CD4-positive, alpha-beta T cell treated with Interleukin-4 for 1 hour (primary cell): ENCODE results near the gene JAG2.

Experiments used
- DNase-seq, 2 donors: peaks; one replicate each; pipeline ENCODE4 v3.0.0-alpha.2; 2020 to 2022

JAG2 gene

GRCh38 chr14:105181549-105182295 lies 13.1 kb upstream of the JAG2 start:
- no peak for DNase-seq

DNA sequence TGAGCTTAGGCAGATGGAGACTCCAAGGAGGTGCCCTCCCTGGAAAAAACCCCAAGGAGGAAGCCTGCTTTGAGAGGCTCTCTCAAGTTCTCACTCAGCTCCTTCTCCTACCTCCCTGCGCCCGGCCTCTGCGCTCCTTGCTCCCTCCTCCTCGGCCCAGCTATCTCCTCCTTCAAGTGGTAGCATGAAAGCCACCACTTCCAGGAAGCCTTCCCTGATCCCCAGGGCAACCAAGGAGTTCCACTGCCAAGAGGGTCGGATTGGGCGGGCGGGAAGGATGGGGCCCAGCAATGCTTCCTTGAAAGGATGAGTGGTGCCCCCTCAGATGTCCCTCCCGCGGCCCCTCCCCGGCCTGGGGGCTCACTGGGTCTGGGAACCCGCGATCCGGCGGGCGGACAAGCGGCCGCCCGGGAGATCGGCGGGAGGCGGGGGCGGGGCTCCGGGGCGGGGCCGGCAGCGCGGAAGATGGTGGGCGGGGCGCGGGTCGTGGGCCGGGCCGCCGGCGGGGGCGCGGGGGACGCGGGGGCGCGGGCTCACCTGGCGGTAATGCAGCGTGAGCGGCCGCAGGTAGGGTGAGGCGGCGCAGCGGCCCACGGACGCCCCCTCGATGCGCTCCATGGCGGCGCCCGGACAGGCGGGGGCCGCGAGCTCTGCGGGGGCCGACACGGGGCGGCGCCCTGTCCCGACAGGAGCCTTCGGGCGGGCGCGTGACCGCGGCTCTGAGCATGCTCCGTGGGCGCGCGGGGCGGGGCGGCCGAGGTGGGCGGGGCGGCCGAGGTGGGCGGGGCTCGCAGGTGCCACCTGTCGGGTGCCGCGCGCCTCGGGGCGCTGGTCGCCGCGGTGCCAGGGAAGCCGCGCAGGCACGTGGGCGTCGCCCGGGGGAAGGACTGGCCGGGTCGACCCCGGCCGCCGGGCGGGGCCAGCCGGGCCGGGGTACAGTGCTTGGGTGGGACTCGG lies 12.3 kb upstream of the JAG2 start, which contains the start of gene NUDT14:
Gene NUDT14, minus strand, starts transcription at position 721 of the 957 bp plus-strand sequence. Its CDS starts 103 bp downstream, at position 618.
- peak; percentile 91 to 94 for DNase-seq

- no peak for DNase-seq
These were observed 10.6 kb upstream of the JAG2 start for GRCh38 chr14:105179191-105179590.

- DNase-seq = no peak
These were observed 10.2 kb upstream of the JAG2 start for GRCh38 chr14:105178868-105179140.

DNA sequence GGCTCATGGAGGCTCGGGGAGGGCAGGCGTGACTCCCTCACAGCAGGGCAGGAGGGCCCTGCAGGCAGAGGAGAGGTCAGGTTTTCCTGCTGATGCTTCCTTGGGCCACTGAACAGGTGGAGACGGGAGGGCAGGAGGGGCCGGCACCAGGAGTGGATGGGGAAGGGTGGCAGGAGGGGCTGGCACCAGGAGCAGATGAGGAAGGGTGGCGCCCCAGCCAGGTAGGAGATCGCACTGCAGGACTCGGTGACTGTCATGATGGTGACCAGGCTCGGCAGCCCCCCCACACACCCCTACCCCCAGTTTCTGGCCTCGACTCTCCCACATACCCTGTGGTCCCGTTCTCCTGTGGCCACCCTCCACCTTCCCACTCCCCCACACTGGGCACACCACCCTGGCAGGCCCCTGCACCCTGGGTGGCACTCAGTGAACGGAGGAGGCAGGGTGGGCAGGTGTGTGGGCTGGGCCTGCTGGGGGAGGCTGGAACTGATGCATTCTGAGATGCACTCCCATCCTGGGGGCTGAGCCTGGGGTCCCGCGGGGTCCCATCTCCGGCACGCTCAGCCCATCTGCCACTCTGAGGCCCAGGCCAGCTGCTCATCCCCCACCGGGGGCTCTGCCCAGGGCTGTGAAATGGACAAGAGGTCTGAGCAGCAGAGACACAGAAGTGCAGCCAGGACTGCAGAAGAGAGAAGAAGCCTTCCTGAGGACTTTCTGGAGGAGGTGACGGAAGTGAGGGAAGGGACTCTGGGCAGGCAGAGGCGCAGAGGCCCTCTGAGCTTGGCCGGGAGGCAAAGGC lies 9.7 kb upstream of the JAG2 start:
- DNase-seq = no peak

- no peak for DNase-seq
These were observed 8.5 kb upstream of the JAG2 start for GRCh38 chr14:105177082-105177481.

DNA sequence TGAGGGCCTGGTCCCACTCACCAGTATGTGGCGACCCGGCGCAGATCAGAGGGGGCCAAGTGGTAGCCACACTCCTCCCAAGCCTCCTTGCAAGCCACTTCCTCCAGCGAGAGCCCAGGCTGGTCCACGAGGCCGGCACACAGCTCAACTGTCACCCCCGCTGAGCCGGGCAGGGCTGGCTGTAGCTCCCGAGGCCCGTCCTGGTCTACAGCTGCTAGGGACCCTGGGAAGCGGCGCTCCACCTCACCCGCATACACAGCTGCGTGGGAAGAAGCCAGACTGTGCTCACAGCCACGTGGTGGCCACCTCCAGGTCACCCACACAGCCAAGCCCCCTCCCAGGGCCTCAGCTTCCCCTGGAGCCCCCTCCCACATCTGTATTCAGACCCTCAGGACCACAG lies 7.9 kb upstream of the JAG2 start:
- DNase-seq = no peak

DNA sequence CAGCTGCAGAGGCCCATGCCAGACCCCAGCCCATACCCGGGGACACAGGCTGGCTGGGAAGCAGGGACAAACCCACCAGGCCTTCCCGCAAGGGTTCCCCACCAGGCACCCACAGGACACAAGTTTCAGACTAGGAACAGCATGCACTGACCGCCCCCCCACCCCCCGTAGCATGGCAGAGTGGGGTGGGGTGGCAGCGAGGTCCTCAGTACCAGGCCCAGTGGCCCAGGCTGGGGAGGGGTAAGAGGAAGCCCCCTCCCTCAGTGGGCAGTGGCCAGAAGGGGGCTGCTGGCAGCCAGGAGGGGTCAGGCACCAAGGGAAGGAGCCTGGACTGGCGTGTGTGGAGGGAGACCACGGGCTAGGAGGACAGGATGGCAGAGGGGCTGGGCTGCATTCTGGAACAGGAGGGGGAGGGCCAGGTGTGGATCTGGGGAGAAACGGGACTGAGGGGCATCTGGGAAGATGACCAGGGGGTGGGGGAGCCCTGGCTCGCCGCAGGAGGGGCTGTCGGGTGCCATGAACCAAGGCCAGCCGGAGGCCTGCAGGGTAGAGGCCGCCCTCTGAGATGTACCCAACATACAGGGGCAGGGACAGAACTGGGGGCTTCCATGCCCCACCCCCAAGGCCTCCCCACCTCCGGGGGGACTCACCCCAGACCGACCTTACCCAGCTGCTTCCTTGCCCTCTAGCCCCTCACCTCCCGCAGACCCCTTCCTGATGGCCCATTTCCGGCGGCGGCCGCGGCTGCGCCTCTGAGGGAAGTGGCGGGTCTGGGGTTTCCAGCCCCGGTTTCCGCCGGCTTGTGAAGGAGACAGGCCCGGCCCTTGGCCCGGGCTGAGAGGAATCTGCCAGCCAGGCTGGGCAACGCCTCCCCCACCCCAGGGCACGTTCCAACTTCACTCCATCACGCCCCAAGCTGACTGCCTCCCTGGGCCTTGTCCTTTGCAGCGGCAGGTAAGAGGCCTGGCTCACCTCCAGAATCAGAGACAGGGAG lies 5.6 kb upstream of the JAG2 start:
- peak; percentile 57 to 62 for DNase-seq

- no peak for DNase-seq
These were observed 4.6 kb upstream of the JAG2 start for GRCh38 chr14:105173145-105173544.

- no peak for DNase-seq
These were observed 3.9 kb upstream of the JAG2 start for GRCh38 chr14:105172476-105172875.

DNA sequence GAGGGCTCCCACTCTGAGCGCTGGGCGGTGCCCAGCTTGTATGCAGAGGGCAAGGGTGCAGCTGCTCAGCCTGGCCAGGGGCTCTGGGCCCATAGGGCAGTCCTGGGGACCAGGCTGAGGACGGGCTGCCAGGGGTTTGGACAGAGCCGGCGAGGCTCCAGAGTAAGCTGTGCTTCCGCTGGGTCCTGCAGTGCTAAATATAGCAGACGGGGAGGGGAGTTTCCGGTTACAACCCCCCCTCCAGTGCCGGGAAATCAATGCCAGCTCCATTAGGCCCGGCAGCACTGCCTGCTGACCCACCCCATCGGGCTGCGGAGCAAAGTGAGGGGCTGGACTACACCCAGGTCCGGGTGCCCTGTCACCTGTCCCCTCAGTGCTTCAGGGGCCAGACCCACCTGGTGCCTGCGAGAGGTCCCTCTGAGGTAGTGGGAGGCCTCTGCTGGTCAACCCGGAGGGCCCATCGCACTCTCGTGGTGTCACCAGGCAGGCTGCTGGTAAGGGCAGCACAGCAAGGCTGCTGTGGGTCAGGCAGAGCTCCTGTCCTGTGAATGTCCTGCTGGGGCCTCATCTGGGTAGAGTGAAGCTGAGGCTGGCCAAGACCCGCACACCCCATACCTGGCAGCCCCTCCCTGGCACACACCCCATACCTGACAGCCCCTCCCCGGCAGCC lies 2.6 kb upstream of the JAG2 start:
- no peak for DNase-seq

GRCh38 chr14:105169776-105170655 lies 1.4 kb upstream of the JAG2 start:
- DNase-seq = no peak

DNA sequence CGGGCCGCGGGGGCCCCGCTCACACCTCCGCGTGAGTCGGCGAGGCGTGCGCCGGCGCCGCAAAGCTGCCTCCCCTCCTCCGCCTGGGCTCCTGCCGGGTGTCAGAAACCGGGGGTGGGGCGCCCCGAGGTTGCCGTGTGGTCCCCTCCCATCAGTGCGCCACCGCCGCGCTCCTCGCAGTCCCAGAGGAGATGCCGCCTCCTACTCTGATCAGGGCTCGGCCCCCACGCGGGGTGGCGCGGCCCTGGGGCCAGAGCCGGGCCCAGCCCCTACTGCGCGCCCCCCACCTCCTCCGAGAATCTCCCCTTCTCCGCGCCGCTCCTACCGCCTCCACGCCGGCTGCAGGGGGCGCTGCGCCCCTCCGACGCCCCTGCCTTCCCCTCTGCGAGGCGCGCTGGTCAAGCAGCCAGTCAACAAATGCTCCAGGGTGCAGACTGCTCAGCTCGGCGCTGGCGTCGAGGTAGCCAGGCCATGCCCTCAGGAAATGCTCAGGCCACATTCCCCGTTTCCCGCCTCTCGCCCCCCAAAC lies 467 bp upstream of the JAG2 start:
- peak in 1 of 2 donors; percentile 38 for DNase-seq

DNA sequence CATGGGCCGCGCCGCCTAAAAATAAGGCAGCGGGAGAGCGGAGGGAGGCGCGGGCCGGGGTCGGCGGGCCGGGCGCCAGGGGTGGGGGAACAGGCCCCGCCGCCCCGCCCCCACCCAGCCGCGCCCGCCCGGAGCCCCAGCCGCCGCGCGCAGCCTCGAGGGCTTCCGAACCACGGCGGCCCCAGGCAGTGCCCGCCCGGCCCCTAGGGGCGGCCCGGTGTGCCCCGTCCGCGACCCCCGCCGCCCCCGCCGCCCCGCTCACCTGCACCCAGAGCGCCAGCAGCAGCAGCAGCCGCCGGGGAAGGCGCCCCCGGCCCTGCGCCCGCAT lies 519 bp downstream of the JAG2 start:
- no peak for DNase-seq

DNA sequence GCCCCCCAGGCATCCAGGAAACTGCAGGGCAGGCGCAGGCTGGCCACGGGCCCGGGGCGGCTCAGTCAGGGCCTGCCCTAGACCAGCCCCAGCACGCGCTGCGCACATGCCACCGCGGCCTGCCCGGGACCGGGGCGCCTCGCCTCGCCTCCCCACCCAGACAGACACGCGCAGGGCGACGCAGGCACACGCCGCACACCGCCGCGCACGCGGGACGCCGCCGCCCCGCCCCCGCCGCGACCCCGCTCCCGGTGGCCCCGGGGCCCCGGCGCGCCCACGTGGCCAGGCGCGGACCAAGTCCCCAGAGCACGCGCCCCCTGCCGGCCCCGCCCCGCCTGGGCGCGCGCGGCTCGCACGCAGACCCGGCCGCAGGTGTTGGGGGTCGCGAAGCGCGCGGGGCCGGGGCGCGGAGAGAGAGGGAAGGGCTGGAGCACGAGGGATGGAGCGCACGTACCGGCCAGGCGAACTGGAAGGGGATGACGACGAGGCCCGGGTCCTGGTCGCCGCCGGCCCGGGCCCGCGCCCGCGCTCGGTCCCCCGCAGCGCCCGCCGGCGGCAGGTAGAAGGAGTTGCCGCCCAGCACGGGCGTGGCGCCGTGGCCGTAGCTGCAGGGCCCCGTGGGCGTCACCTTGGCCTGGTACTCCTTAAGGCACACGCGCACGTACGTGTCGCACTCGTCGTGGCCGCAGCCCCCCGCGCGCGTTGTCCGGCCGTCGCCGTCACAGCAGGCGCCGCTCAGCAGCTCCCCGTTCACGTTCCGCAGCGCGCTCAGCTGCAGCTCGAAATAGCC lies 1.1 kb downstream of the JAG2 start:
- DNase-seq = no peak

- no peak for DNase-seq
These were observed 1.8 kb downstream of the JAG2 start for GRCh38 chr14:105166571-105167302.

GRCh38 chr14:105165761-105166485 lies 2.7 kb downstream of the JAG2 start:
- DNase-seq = no peak

DNA sequence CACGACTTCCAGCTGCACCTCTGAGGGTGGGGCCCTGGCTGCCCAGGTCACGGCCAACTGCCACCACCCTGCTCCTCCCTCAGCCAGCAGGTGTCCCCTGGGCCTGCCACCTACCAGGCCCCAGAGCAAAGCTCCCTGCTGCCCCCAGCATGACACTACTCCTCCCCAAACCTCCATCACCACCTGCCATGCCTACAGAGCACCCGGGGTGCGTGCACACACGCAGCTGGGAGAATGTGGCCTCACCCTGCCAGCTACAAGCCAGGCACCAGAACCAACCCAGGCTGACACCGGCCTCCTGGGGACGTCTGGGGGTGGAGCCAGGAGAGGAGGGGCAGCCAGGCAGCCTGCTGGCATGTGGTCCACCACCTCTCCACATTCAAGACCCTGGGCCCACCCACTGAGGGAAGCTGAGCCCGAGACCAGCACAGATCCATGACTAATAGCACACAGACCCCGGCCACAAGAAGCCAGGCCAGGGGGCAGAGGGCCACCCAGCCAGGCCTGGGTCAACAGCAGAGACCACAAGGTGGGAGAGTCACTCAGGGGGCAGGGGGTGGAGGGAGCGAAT lies 3.4 kb downstream of the JAG2 start:
- DNase-seq = no peak
